ENCODE results near the gene NF1.

Gene NF1

GRCh38 chr17:31307640-31308039, 212.9 kb downstream of the NF1 start:
- TF ChIP-seq, protein P1, sequence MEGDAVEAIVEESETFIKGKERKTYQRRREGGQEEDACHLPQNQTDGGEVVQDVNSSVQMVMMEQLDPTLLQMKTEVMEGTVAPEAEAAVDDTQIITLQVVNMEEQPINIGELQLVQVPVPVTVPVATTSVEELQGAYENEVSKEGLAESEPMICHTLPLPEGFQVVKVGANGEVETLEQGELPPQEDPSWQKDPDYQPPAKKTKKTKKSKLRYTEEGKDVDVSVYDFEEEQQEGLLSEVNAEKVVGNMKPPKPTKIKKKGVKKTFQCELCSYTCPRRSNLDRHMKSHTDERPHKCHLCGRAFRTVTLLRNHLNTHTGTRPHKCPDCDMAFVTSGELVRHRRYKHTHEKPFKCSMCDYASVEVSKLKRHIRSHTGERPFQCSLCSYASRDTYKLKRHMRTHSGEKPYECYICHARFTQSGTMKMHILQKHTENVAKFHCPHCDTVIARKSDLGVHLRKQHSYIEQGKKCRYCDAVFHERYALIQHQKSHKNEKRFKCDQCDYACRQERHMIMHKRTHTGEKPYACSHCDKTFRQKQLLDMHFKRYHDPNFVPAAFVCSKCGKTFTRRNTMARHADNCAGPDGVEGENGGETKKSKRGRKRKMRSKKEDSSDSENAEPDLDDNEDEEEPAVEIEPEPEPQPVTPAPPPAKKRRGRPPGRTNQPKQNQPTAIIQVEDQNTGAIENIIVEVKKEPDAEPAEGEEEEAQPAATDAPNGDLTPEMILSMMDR (IDR thresholded peaks at IDR 0.05; ENCODE audit: low read depth, low read length), result no peak
- no peak for TF ChIP-seq EZH2phosphoT487 (IDR thresholded peaks at IDR 0.05; ENCODE audit: low read depth)
- H2AFZ ChIP-seq (ENCODE audit: low read depth, low read length), result no peak overlapping the region
- peaks cover 57% of the 10 kb centered on the region for H3K4me1 ChIP-seq (ENCODE audit: low read length)
- H3K79me2 ChIP-seq (ENCODE audit: low read length), result peaks cover 84% of the 10 kb centered on the region
- no peaks in the 10 kb centered on the region for H3K9me3 ChIP-seq (ENCODE audit: insufficient read depth, low read length)
- peaks cover 19% of the 10 kb centered on the region; the same call in 1 of the 2 replicates for H4K20me1 ChIP-seq (ENCODE audit: insufficient read depth, low read length)
- peaks cover 51% of the 10 kb centered on the region for H3K36me3 ChIP-seq (replicated peaks; ENCODE audit: low read depth, low read length)
- H3K27ac ChIP-seq (ENCODE audit: low read length), result peak overlapping the region; percentile 98
- peak overlapping the region; percentile 71 for H3K4me3 ChIP-seq (ENCODE audit: low read length)
- peak overlapping the region; percentile 96 for H3K4me2 ChIP-seq (ENCODE audit: low read length)
- peak overlapping the region; percentile 97 for H3K9ac ChIP-seq (ENCODE audit: low read length)
- H3K27me3 ChIP-seq (ENCODE audit: low read depth, low read length), result no peaks in the 10 kb centered on the region

GRCh38 chr17:31308372-31309334, 213.9 kb downstream of the NF1 start:
- no peak for TF ChIP-seq EZH2phosphoT487 (IDR thresholded peaks at IDR 0.05; ENCODE audit: low read depth)
- TF ChIP-seq, protein P1 (IDR thresholded peaks at IDR 0.05; ENCODE audit: low read depth, low read length), result no peak
- peaks cover 57% of the 10 kb centered on the region for H3K4me1 ChIP-seq (ENCODE audit: low read length)

DNA sequence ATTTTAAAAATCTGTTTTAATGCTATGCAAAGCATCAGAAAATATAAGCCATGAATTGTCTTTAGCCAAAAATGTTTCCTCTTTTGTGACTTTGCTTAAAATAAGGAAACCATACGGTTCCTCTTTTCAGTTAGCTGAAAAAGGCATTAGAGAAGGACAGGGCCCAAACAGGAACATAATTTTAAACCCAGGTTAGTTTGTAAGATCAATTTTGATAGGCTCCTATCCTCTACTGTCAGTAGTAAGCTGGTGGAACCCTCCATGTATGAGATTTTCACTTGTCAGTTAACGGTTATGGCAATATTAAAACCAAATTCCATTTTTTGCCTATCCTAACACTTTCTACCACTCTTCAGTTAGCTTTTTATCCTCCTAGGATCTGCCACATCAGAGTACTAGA, 214.8 kb downstream of the NF1 start:
- peaks cover 35% of the 10 kb centered on the region for H3K36me3 ChIP-seq (replicated peaks; ENCODE audit: low read depth, low read length)
- peak overlapping the region; percentile 96 for H3K4me2 ChIP-seq (ENCODE audit: low read length)
- peak overlapping the region; percentile 98 for H3K27ac ChIP-seq (ENCODE audit: low read length)
- TF ChIP-seq, protein P1 (IDR thresholded peaks at IDR 0.05; ENCODE audit: low read depth, low read length), result no peak
- no peak for TF ChIP-seq EZH2phosphoT487 (IDR thresholded peaks at IDR 0.05; ENCODE audit: low read depth)
- H3K79me2 ChIP-seq (ENCODE audit: low read length), result peaks cover 90% of the 10 kb centered on the region
- H3K27me3 ChIP-seq (ENCODE audit: low read depth, low read length), result no peaks in the 10 kb centered on the region
- H4K20me1 ChIP-seq (ENCODE audit: insufficient read depth, low read length), result peaks cover 19% of the 10 kb centered on the region; the same call in 1 of the 2 replicates
- no peak overlapping the region for H2AFZ ChIP-seq (ENCODE audit: low read depth, low read length)
- peak overlapping the region; percentile 82 for H3K4me3 ChIP-seq (ENCODE audit: low read length)
- H3K9me3 ChIP-seq (ENCODE audit: insufficient read depth, low read length), result no peaks in the 10 kb centered on the region
- peaks cover 62% of the 10 kb centered on the region for H3K4me1 ChIP-seq (ENCODE audit: low read length)
- peak overlapping the region; percentile 97 for H3K9ac ChIP-seq (ENCODE audit: low read length)

More at GRCh38 chr17:31308372-31309334, 213.9 kb downstream of the NF1 start:
- Histone ChIP-seq H3K9ac (ENCODE audit: low read length) (peak overlapping the region; percentile 97), H3K4me2 (ENCODE audit: low read length) (peak overlapping the region; percentile 96), H3K27ac (ENCODE audit: low read length) (peak overlapping the region; percentile 98), H4K20me1 (ENCODE audit: insufficient read depth, low read length) (peaks cover 19% of the 10 kb centered on the region; the same call in 1 of the 2 replicates), H3K27me3 (ENCODE audit: low read depth, low read length) (no peaks in the 10 kb centered on the region), H3K9me3 (ENCODE audit: insufficient read depth, low read length) (no peaks in the 10 kb centered on the region), H3K79me2 (ENCODE audit: low read length) (peaks cover 91% of the 10 kb centered on the region), H2AFZ (ENCODE audit: low read depth, low read length) (no peak overlapping the region), H3K36me3 (replicated peaks; ENCODE audit: low read depth, low read length) (peaks cover 43% of the 10 kb centered on the region), H3K4me3 (ENCODE audit: low read length) (peak overlapping the region; percentile 71)

DNA sequence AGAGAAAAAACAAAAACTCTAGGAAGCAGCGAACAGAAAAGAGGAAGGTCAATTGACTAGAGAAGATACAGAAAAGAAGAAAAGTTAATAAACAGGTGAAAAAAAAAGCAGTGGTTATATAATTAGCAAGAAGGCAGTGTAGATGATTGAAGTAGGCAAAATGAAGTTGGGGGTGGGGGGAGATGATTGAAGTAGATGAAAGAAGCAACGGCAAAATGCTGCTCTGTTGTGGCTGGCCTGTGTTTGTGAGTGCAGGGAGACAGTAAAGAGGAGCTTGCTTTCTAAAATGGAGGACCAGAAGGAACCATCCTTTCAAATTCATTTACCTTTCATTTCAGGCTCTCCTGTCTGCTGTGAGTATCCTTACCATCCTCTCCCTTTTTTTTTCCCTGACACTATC, 215.5 kb downstream of the NF1 start:
- H3K4me2 ChIP-seq (ENCODE audit: low read length), result peak overlapping the region; percentile 96
- H3K4me1 ChIP-seq (ENCODE audit: low read length), result peaks cover 69% of the 10 kb centered on the region
- no peak overlapping the region for H2AFZ ChIP-seq (ENCODE audit: low read depth, low read length)
- peak overlapping the region; percentile 97 for H3K9ac ChIP-seq (ENCODE audit: low read length)
- H3K27ac ChIP-seq (ENCODE audit: low read length), result peak overlapping the region; percentile 98
- H4K20me1 ChIP-seq (ENCODE audit: insufficient read depth, low read length), result peaks cover 12% of the 10 kb centered on the region; the same call in 1 of the 2 replicates
- H3K36me3 ChIP-seq (replicated peaks; ENCODE audit: low read depth, low read length), result peaks cover 28% of the 10 kb centered on the region
- TF ChIP-seq, protein P1 (IDR thresholded peaks at IDR 0.05; ENCODE audit: low read depth, low read length), result no peak
- TF ChIP-seq EZH2phosphoT487 (IDR thresholded peaks at IDR 0.05; ENCODE audit: low read depth), result no peak
- peaks cover 90% of the 10 kb centered on the region for H3K79me2 ChIP-seq (ENCODE audit: low read length)
- no peaks in the 10 kb centered on the region for H3K9me3 ChIP-seq (ENCODE audit: insufficient read depth, low read length)
- H3K27me3 ChIP-seq (ENCODE audit: low read depth, low read length), result no peaks in the 10 kb centered on the region
- peak overlapping the region; percentile 82 for H3K4me3 ChIP-seq (ENCODE audit: low read length)

All from OCI-LY3 (cell line).